ENCODE data around the gene TMTC4.

TMTC4 gene

DNA sequence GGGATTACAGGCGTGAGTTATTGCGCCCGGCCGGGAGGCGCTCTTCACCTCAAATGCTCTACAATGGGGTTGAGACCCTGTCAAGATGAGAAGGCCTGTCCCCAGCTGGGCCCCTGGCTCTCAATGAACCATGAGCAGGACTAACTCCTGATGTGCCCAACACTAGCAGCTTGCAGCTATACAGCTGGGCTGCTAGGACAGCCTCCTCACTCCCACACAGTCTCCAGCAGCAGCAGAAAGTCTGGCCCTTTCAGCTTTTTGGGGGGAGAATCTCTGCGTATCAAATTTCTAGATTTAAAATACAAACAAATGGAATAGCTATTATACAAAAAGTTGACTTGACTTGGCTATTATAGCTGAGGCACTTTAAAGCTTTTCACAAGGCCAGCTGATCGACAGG lies 30.2 kb downstream of the TMTC4 start:
- no peak overlapping the region for H3K4me3 ChIP-seq (ENCODE audit: low read depth, low read length)
- TF ChIP-seq, protein P1, sequence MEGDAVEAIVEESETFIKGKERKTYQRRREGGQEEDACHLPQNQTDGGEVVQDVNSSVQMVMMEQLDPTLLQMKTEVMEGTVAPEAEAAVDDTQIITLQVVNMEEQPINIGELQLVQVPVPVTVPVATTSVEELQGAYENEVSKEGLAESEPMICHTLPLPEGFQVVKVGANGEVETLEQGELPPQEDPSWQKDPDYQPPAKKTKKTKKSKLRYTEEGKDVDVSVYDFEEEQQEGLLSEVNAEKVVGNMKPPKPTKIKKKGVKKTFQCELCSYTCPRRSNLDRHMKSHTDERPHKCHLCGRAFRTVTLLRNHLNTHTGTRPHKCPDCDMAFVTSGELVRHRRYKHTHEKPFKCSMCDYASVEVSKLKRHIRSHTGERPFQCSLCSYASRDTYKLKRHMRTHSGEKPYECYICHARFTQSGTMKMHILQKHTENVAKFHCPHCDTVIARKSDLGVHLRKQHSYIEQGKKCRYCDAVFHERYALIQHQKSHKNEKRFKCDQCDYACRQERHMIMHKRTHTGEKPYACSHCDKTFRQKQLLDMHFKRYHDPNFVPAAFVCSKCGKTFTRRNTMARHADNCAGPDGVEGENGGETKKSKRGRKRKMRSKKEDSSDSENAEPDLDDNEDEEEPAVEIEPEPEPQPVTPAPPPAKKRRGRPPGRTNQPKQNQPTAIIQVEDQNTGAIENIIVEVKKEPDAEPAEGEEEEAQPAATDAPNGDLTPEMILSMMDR (IDR thresholded peaks at IDR 0.05; ENCODE audit: borderline replicate concordance, insufficient read depth, low read depth, low read length) = no peak

DNA sequence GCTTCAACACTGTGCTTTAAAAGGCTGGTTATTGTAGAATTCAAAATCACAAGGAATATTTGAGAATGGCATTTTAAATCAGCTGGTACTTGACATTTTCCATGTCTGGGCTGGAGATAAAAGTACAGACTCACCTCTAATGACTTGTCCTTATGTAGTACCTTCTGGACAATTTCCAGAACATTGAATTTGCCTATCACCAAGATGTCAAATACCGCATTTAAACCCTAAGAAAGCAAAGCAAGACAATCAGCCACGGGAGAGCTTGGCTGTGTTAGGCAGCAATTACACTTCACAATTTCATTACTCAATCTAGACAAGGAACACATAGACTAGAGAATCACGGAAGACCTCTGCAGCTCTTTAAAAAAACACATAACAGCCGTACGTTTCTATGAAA lies 36.8 kb downstream of the TMTC4 start:
- TF ChIP-seq, protein P1 (IDR thresholded peaks at IDR 0.05; ENCODE audit: borderline replicate concordance, insufficient read depth, low read depth, low read length) = no peak
- no peak overlapping the region for H3K4me3 ChIP-seq (ENCODE audit: low read depth, low read length)

DNA sequence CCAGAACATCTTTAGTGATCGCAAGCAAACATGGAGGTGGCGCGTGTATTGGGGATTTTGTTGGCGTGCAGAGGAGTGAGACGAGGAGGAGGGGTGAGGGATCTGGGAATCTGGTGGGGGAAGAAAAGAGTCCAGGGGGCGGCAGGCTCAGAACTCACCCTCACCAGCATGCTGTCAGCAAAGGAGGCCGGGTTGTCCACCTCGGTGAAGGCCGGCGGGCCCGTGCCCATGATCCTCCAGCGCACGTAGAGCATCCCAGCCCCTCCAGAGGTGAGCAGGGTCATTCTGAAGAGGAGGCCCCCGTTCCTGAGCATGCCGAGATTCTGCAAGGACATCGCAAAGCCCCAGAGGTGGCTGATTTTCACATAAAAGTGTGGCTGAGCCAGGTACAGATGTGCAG lies 37.2 kb downstream of the TMTC4 start:
- no peak overlapping the region for H3K4me3 ChIP-seq (ENCODE audit: low read depth, low read length)
- TF ChIP-seq, protein P1 (IDR thresholded peaks at IDR 0.05; ENCODE audit: borderline replicate concordance, insufficient read depth, low read depth, low read length) = no peak

DNA sequence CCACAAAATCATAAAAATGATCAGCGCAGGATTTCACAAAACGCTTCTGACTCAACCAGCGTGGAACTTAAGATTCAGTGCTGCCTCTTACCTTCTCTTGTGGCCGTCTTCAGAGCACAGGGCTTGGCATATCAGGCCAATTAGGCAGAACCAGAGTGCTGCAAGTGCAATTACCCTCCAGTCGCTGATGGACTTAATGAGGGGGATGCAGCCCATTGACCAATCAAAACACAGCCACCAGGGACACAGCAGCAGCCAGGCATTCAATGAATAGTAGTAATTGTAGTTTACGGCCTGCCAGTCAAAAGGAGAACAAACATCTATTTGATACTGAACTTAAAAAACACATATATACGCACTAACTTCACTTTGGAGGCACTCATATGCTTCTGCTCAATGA lies 38.2 kb downstream of the TMTC4 start:
- TF ChIP-seq, protein P1 (IDR thresholded peaks at IDR 0.05; ENCODE audit: borderline replicate concordance, insufficient read depth, low read depth, low read length) = no peak
- H3K4me3 ChIP-seq (ENCODE audit: low read depth, low read length) = no peak overlapping the region

DNA sequence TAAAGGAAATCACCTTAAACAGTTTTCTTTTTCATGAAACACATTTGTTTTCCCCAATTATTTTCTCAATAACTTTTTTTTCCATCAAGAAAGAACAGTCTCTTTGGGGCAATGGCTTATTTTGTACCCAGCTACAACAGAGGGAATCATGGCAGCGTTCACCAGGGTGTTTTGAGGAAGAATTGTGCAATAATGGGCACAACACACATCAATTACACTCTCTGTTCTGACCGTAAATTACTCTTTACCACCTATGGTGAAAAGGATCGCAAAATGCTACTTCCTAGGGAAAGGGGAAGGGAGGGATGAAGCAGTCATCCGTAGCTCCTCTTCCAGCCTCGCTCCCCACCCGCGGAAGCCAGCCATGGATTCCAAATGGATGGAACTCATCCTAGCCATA lies 38.6 kb downstream of the TMTC4 start:
- no peak overlapping the region for H3K4me3 ChIP-seq (ENCODE audit: low read depth, low read length)
- TF ChIP-seq, protein P1 (IDR thresholded peaks at IDR 0.05; ENCODE audit: borderline replicate concordance, insufficient read depth, low read depth, low read length) = no peak

DNA sequence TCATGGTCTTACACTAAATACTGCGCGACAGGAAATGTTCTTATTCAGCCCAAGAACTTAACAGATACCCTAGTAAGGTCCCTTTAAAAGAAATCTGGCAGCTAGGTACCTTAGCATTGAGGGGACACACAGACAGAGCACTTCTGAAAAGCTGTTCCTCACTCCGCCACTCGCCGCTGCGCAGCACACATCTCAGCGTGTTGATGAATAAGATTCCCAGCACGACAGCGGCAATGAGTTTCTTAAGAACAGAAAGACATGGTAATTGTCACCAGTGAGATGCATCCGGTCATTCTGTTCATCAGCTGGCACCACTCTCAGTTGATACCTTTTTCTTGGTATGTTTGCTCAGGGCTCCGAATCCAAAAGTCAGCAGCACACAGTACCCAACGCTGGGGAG lies 39.9 kb downstream of the TMTC4 start:
- H3K4me3 ChIP-seq (ENCODE audit: low read depth, low read length) = no peak overlapping the region
- TF ChIP-seq, protein P1 (IDR thresholded peaks at IDR 0.05; ENCODE audit: borderline replicate concordance, insufficient read depth, low read depth, low read length) = no peak

DNA sequence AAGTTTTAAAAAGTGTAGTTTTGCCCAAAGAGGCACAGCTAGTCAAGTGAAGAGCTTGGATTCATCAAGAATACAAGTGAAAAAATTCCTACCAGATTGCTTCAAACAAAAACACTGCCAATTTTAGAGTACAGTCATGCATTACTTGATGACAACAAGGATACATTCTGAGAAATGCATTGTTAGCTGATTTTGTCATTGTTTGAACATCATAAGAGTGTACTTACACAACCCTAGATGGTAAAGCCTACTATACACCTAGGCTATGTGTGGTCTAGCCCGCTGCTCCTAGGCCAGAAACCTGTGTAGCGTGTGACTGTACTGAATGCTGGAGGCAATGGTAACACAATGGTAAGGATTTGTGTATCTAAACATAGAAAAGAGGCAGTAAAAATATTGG lies 41.1 kb downstream of the TMTC4 start:
- TF ChIP-seq, protein P1 (IDR thresholded peaks at IDR 0.05; ENCODE audit: borderline replicate concordance, insufficient read depth, low read depth, low read length) = no peak
- H3K4me3 ChIP-seq (ENCODE audit: low read depth, low read length) = no peak overlapping the region
